ENCODE measurements around the gene PGD. TPM values are rescaled to one million over a fixed set of nuclear protein-coding genes. Genes with fewer than 3 reads are reported as not detected.
A peak's percentile ranks its signal among the peaks of the same experiment; 100 is the strongest.

The PGD gene
- total RNA-seq, 2 donors from 2014 or later: 77.1 to 151 TPM

DNA sequence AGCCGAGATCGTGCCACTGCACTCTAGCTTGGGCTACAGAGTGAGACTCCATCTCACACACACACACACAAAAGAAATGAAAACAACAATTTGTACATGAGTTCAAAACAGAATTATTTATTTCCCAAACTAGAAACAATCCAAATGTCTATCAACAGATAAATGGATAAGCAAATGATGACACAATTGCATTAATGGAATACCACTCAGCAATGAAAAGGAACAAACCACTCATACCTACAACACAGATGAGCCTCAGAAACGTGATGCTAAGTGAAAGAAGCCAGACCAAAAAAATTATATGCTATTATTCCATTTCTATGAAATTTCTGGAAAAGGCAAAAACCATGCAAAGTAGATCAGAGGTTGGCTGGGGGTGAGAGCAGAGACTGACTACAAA is 2.0 kb upstream of the PGD start:
- no peak for DNase-seq (ENCODE audit: low spot score)
- no peaks in the 10 kb centered on the region for H3K36me3 ChIP-seq
- H3K9me3 ChIP-seq: no peaks in the 10 kb centered on the region
- no peak overlapping the region for H3K27ac ChIP-seq
- peaks cover 3% of the 10 kb centered on the region for H3K4me1 ChIP-seq (replicated peaks)
- no peak overlapping the region for H3K4me3 ChIP-seq
- H3K27me3 ChIP-seq (replicated peaks; ENCODE audit: insufficient read depth): no peaks in the 10 kb centered on the region
- intact Hi-C loops (cut with DNase I): no loop called here
- TF ChIP-seq POLR2A (IDR thresholded peaks at IDR 0.05): no peak
- TF ChIP-seq POLR2AphosphoS5 (IDR thresholded peaks at IDR 0.05): no peak
- TF ChIP-seq, protein P1, sequence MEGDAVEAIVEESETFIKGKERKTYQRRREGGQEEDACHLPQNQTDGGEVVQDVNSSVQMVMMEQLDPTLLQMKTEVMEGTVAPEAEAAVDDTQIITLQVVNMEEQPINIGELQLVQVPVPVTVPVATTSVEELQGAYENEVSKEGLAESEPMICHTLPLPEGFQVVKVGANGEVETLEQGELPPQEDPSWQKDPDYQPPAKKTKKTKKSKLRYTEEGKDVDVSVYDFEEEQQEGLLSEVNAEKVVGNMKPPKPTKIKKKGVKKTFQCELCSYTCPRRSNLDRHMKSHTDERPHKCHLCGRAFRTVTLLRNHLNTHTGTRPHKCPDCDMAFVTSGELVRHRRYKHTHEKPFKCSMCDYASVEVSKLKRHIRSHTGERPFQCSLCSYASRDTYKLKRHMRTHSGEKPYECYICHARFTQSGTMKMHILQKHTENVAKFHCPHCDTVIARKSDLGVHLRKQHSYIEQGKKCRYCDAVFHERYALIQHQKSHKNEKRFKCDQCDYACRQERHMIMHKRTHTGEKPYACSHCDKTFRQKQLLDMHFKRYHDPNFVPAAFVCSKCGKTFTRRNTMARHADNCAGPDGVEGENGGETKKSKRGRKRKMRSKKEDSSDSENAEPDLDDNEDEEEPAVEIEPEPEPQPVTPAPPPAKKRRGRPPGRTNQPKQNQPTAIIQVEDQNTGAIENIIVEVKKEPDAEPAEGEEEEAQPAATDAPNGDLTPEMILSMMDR (IDR thresholded peaks at IDR 0.05): no peak
- WGBS: 89% methylated on average over 3 of the region's 3 CpGs

DNA sequence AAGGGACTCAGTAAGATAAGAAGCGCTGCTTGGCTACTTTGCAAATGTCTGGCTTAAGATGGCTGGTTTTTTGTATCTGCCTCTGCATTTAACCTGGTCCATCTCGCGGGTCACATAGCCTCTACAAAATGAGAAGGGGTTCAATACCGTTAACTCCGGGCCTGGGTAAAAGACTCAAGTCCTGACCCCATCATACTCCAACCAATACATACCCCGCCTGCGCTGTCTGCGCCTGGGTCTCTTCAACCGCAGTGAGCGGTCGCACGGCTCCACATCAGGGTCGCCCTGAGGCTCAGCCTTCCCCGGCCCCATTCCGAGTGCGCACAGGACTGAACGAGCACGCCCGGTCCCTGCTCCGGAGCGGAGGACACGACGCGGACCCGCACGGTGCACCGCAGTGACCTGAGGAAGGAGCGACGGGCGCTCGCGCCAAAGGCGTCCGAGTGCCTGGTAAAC is 558 bp upstream of the PGD start:
- TF ChIP-seq POLR2A (IDR thresholded peaks at IDR 0.05): no peak
- TF ChIP-seq POLR2AphosphoS5 (IDR thresholded peaks at IDR 0.05): no peak
- TF ChIP-seq, protein P1 (IDR thresholded peaks at IDR 0.05): no peak
- WGBS: 3% methylated on average over 19 of the region's 34 CpGs
- H3K36me3 ChIP-seq: no peaks in the 10 kb centered on the region
- no peaks in the 10 kb centered on the region for H3K27me3 ChIP-seq (replicated peaks; ENCODE audit: insufficient read depth)
- intact Hi-C loops (cut with DNase I): no loop called here
- no peak for DNase-seq (ENCODE audit: low spot score)
- H3K4me3 ChIP-seq: peak overlapping the region; percentile 69 to 95
- H3K9me3 ChIP-seq: no peaks in the 10 kb centered on the region
- H3K27ac ChIP-seq: peak overlapping the region; percentile 82 to 84
- H3K4me1 ChIP-seq (replicated peaks): peaks cover 3% of the 10 kb centered on the region

DNA sequence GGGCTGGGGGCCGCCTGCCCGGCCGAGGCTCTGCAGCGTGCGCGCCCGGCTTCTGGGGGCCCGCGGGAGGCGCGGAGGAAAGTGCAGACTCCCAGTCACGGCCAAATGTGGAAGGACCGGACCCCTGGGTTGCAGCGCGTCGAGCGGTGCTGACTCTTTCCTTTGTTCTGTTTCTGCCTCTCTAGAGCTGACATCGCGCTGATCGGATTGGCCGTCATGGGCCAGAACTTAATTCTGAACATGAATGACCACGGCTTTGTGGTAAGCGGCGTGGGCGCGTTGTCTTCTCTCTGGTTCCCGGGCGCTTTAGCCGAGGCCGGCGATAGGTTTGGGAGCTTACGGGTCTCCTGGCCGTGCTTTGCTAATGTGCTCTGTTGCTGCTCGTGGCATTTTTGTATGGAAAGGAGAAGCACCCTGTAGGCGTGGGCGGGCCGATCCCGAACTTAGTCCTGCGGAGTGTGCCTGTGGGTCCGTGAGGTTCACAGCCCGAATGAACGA is 629 bp downstream of the PGD start:
- peak overlapping the region; percentile 69 to 95 for H3K4me3 ChIP-seq
- peak overlapping the region; percentile 82 to 84 for H3K27ac ChIP-seq
- H3K27me3 ChIP-seq (replicated peaks; ENCODE audit: insufficient read depth): no peaks in the 10 kb centered on the region
- H3K4me1 ChIP-seq (replicated peaks): peaks cover 3% of the 10 kb centered on the region
- intact Hi-C loops (cut with DNase I): no loop called here
- peak; percentile 9 for DNase-seq (ENCODE audit: low spot score)
- TF ChIP-seq, protein P1 (IDR thresholded peaks at IDR 0.05): no peak
- no peak for TF ChIP-seq POLR2AphosphoS5 (IDR thresholded peaks at IDR 0.05)
- TF ChIP-seq POLR2A (IDR thresholded peaks at IDR 0.05): no peak
- no peaks in the 10 kb centered on the region for H3K9me3 ChIP-seq
- WGBS: under 1% methylated on average over 42 of the region's 42 CpGs
- no peaks in the 10 kb centered on the region for H3K36me3 ChIP-seq

DNA sequence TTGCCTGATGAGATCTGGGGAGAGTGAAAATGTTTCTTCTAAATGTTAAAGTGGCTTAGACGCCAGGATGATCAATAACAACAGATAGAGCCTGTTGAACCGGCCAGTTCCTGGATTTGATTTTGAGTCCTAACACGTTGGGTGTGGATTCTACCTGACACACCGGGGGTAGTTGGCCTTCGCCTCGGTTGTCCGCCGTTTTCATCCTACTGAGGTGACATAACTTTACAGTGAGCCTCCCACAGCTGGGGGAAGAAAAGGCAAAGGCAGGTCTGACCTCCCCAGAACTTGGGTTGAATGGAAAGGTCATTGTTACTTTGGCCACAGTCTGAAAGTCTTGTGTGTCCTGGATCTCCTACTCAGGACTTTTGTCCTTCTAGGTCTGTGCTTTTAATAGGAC is 1.1 kb downstream of the PGD start:
- H3K27ac ChIP-seq: no peak overlapping the region

DNA sequence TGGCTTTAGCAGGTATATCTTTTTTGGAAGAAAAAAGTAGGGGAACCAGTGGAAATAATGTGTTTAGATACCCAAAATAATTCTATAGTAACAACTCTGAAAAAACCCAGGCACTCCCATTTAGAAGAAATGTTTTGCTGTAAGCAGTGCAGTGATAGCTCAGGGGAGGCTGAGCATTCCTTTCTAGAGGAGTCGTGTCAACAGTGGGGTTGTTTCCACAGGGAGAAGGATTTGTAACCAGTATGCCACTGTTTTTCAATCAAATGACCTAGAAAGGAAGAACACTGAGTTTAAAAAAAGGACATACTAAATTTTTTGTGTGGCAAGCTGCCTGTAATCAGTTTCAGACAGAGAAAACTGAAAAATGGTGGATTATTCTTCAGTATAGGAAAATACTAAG is 2.4 kb downstream of the PGD start:
- Histone ChIP-seq H3K27ac (no peak overlapping the region), H3K27me3 (replicated peaks; ENCODE audit: insufficient read depth) (no peaks in the 10 kb centered on the region), H3K4me1 (replicated peaks) (peaks cover 3% of the 10 kb centered on the region), H3K4me3 (no peak overlapping the region), H3K9me3 (no peaks in the 10 kb centered on the region), H3K36me3 (peaks cover 0 to 5% of the 10 kb centered on the region in 2 donors)
- no peak for DNase-seq (ENCODE audit: low spot score)
- WGBS: 63% methylated on average over 1 of the region's 1 CpG
- intact Hi-C loops (cut with DNase I): no loop called here
- TF ChIP-seq, protein P1 (IDR thresholded peaks at IDR 0.05): no peak
- no peak for TF ChIP-seq POLR2AphosphoS5 (IDR thresholded peaks at IDR 0.05)
- no peak for TF ChIP-seq POLR2A (IDR thresholded peaks at IDR 0.05)

More for the DNA sequence above, 1.1 kb downstream of the PGD start:
- peaks cover 3% of the 10 kb centered on the region for H3K4me1 ChIP-seq (replicated peaks)
- no peak for DNase-seq (ENCODE audit: low spot score)
- H3K9me3 ChIP-seq: no peaks in the 10 kb centered on the region
- no peaks in the 10 kb centered on the region for H3K27me3 ChIP-seq (replicated peaks; ENCODE audit: insufficient read depth)
- TF ChIP-seq POLR2AphosphoS5 (IDR thresholded peaks at IDR 0.05) (no peak), POLR2A (IDR thresholded peaks at IDR 0.05) (no peak)
- TF ChIP-seq, protein P1 (IDR thresholded peaks at IDR 0.05): no peak
- peak overlapping the region; percentile 69 to 95 for H3K4me3 ChIP-seq
- 38% methylated on average over 8 of the region's 8 CpGs for WGBS
- intact Hi-C loops (cut with DNase I): no loop called here
- no peaks in the 10 kb centered on the region for H3K36me3 ChIP-seq

All from prostate gland (tissue), 2 donors.